IMR-90 (cell line): ENCODE data around the gene PRKCA.

ENCODE experiments used
- BHLHE40 ChIP-seq: fragments of 150-350 bp; IDR thresholded peaks from 2 replicates; pipeline ENCODE4 v1.6.1; 2016; ENCODE audit warnings: mild to moderate bottlenecking, low read depth, low read length
- CEBPB ChIP-seq: IDR thresholded peaks from 2 replicates; pipeline ENCODE4 v1.6.1; 2012; ENCODE audit warnings: low read depth, low read length, improper control_type of control experiment
- CHD1 ChIP-seq: IDR thresholded peaks from 2 replicates; pipeline ENCODE4 v1.6.1; 2012; ENCODE audit warnings: low read depth, low read length, improper control_type of control experiment
- MAFK ChIP-seq: IDR thresholded peaks from 2 replicates; pipeline ENCODE4 v1.6.1; 2012; ENCODE audit warnings: low read depth, low read length, improper control_type of control experiment
- MAZ ChIP-seq: IDR thresholded peaks from 2 replicates; pipeline ENCODE4 v1.6.1; 2012; ENCODE audit warnings: low read depth, mild to moderate bottlenecking, low read length, improper control_type of control experiment, moderate library complexity, borderline replicate concordance
- POLR2A ChIP-seq: IDR thresholded peaks from 2 replicates; pipeline ENCODE4 v1.6.1; 2012; ENCODE audit warnings: mild to moderate bottlenecking, low read depth, low read length
- RAD21 ChIP-seq: IDR thresholded peaks from 2 replicates; pipeline ENCODE4 v1.6.1; 2012; ENCODE audit warnings: low read length, improper control_type of control experiment
- RFX5 ChIP-seq: IDR thresholded peaks from 2 replicates; pipeline ENCODE4 v1.8.0; 2012; ENCODE audit warnings: low read depth, mild to moderate bottlenecking, low read length, moderate library complexity
- TF ChIP-seq, protein P1 (sequence below): conservative IDR thresholded peaks from 2 replicates; pipeline ENCODE4 v1.5.1; 2012; ENCODE audit warnings: mild to moderate bottlenecking, low read depth, low read length, improper control_type of control experiment

DNA sequence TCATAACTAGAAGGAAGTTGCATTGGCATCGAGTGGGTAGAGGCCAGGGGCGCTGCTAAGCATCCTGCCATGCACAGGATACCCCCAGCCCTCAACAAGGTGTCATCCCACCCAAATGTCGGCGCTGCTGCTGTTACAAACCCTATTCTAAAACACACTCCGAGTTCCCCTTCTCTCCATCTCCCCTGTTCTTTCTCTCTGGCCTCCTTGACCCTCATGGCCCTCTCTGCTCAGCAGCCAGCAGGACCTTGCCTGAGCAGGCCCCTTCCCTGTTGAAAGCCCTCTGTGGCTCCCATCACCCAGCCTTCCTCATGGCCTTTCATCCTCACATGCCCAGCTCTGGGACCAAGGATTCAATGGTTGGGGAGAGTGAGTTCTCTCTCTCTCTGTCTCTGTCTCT, 510.2 kb downstream of the PRKCA start:
- TF ChIP-seq, protein P1, sequence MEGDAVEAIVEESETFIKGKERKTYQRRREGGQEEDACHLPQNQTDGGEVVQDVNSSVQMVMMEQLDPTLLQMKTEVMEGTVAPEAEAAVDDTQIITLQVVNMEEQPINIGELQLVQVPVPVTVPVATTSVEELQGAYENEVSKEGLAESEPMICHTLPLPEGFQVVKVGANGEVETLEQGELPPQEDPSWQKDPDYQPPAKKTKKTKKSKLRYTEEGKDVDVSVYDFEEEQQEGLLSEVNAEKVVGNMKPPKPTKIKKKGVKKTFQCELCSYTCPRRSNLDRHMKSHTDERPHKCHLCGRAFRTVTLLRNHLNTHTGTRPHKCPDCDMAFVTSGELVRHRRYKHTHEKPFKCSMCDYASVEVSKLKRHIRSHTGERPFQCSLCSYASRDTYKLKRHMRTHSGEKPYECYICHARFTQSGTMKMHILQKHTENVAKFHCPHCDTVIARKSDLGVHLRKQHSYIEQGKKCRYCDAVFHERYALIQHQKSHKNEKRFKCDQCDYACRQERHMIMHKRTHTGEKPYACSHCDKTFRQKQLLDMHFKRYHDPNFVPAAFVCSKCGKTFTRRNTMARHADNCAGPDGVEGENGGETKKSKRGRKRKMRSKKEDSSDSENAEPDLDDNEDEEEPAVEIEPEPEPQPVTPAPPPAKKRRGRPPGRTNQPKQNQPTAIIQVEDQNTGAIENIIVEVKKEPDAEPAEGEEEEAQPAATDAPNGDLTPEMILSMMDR, result no peak
- TF ChIP-seq RAD21 (no peak), POLR2A (no peak), CEBPB (no peak), RFX5 (no peak), CHD1 (no peak), MAFK (no peak), MAZ (no peak), BHLHE40 (no peak)
